Measurements from ENCODE around the gene CRY2.

Gene CRY2

GRCh38 chr11:45885921-45886721 lies 38.8 kb downstream of the CRY2 start:
- TF ChIP-seq, protein P1, sequence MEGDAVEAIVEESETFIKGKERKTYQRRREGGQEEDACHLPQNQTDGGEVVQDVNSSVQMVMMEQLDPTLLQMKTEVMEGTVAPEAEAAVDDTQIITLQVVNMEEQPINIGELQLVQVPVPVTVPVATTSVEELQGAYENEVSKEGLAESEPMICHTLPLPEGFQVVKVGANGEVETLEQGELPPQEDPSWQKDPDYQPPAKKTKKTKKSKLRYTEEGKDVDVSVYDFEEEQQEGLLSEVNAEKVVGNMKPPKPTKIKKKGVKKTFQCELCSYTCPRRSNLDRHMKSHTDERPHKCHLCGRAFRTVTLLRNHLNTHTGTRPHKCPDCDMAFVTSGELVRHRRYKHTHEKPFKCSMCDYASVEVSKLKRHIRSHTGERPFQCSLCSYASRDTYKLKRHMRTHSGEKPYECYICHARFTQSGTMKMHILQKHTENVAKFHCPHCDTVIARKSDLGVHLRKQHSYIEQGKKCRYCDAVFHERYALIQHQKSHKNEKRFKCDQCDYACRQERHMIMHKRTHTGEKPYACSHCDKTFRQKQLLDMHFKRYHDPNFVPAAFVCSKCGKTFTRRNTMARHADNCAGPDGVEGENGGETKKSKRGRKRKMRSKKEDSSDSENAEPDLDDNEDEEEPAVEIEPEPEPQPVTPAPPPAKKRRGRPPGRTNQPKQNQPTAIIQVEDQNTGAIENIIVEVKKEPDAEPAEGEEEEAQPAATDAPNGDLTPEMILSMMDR (IDR thresholded peaks at IDR 0.05; ENCODE audit: low read depth, low read length): no peak
- DNase-seq (ENCODE audit: low read depth in 2 of 2): no peak
- H3K4me3 ChIP-seq (replicated peaks in 1 of 2; ENCODE audit: low read depth in 2 of 2, low read length in 2 of 2): peak overlapping the region; percentile 46

DNA sequence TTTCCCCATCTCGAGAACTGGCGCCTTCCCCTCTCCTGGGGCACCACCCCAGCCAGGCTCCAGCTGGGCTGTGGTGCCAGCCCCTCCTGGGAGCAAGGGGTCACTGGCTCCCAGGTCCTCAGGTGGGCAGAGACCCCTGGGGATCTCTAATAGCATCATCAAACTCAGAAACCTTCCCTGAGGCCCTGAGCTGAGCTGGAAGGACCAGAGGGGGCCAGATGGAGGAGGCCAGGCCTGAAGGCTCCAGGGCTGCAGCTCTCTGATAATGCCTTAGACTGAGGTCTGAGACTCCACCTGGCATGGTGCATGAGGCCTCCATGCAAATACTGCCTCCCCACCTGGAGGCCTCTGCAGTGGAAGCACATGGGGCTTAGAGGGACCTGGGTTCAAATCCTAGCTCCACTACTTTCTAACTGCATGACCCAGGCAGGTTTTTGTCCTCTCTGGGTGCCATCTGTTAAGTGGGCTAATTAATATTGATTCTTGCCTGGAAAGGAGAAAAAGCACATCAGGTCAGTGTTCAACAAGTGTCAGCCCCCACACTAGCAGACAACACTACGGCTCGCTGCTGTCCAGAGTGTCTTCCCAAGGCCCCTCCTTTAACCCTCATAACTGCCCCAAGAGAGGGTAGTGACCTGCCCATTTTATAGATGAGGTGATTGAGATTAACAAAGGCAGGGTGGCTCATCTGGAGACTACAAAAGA lies 39.7 kb downstream of the CRY2 start:
- TF ChIP-seq, protein P1 (IDR thresholded peaks at IDR 0.05; ENCODE audit: low read depth, low read length): no peak
- H3K4me3 ChIP-seq (replicated peaks in 1 of 2; ENCODE audit: low read depth in 2 of 2, low read length in 2 of 2): no peak overlapping the region
- no peak for DNase-seq (ENCODE audit: low read depth in 2 of 2)

GRCh38 chr11:45887587-45887986 lies 40.3 kb downstream of the CRY2 start:
- DNase-seq (ENCODE audit: low read depth in 2 of 2): no peak
- TF ChIP-seq, protein P1 (IDR thresholded peaks at IDR 0.05; ENCODE audit: low read depth, low read length): no peak
- H3K4me3 ChIP-seq (replicated peaks in 1 of 2; ENCODE audit: low read depth in 2 of 2, low read length in 2 of 2): no peak overlapping the region

GRCh38 chr11:45889555-45889954 lies 42.3 kb downstream of the CRY2 start:
- TF ChIP-seq, protein P1 (IDR thresholded peaks at IDR 0.05; ENCODE audit: low read depth, low read length): no peak
- no peak overlapping the region for H3K4me3 ChIP-seq (replicated peaks in 1 of 2; ENCODE audit: low read depth in 2 of 2, low read length in 2 of 2)
- no peak for DNase-seq (ENCODE audit: low read depth in 2 of 2)

DNA sequence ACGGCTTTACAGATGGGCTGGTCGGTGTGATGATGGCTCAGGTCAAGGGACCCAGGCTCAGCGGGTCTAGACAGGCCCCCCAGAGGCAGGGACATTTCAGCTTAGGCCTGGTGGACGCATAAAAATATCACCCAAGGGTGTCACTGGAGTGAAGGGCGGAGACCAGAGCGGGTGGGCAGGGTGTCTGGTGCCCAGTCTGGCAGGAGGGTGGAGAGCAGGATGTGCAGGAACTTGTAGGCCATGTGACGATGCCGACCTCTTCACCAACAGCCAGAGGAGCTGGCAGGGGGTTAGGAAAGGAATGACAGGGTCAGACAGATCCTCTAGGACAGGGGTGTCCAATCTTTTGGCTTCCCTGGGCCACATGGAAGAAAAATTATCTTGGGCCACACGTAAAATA lies 42.7 kb downstream of the CRY2 start:
- no peak for DNase-seq (ENCODE audit: low read depth in 2 of 2)
- no peak overlapping the region for H3K4me3 ChIP-seq (replicated peaks in 1 of 2; ENCODE audit: low read depth in 2 of 2, low read length in 2 of 2)
- TF ChIP-seq, protein P1 (IDR thresholded peaks at IDR 0.05; ENCODE audit: low read depth, low read length): no peak

GRCh38 chr11:45890886-45891550 lies 43.7 kb downstream of the CRY2 start:
- TF ChIP-seq, protein P1 (IDR thresholded peaks at IDR 0.05; ENCODE audit: low read depth, low read length): no peak
- H3K4me3 ChIP-seq (replicated peaks in 1 of 2; ENCODE audit: low read depth in 2 of 2, low read length in 2 of 2): no peak overlapping the region
- no peak for DNase-seq (ENCODE audit: low read depth in 2 of 2)

Data from cardiac fibroblast (primary cell).